Activated B cell treated with CpG ODN at 0.5 μM for 24 hours (primary cell): ENCODE results near the gene PTPRD. TPM values are rescaled to one million over a fixed set of nuclear protein-coding genes. Genes with fewer than 3 reads are reported as not detected.

Experiments used
- ATAC-seq: fragments of 200-7000 bp; cut with Tn5 transposase; one replicate; pipeline ENCODE4 v1.10.0; 2021; ENCODE audit warnings: low read depth, mild to moderate bottlenecking, moderate library complexity
- CTCF ChIA-PET: fragments of 350-600 bp; sonication (Branson Sonifier 250); formaldehyde crosslinking; loops from one replicate; lab custom pipeline; 2021; ENCODE audit warnings: antibody characterized with exemption; lab: Charles Lee
- POLR2A ChIA-PET: fragments of 350-600 bp; sonication (Branson Sonifier 250); formaldehyde crosslinking; loops from one replicate; lab custom pipeline; 2021; ENCODE audit warnings: antibody characterized with exemption; lab: Charles Lee
- DNase-seq: peaks from one replicate; pipeline ENCODE4 v3.0.0; 2022
- H3K27ac Mint-ChIP-seq: one replicate; pipeline ENCODE4 v1.8.0; 2020; ENCODE audit warnings: mixed read lengths
- H3K27me3 Mint-ChIP-seq: one replicate; pipeline ENCODE4 v1.8.0; 2021; ENCODE audit warnings: mixed read lengths
- H3K36me3 Mint-ChIP-seq: one replicate; pipeline ENCODE4 v1.8.0; 2021; ENCODE audit warnings: low read depth, mixed read lengths
- H3K4me1 Mint-ChIP-seq: one replicate; pipeline ENCODE4 v1.8.0; 2021; ENCODE audit warnings: mixed read lengths
- H3K4me3 Mint-ChIP-seq: one replicate; pipeline ENCODE4 v1.8.0; 2020; ENCODE audit warnings: mild to moderate bottlenecking, mixed read lengths
- H3K9me3 Mint-ChIP-seq: one replicate; pipeline ENCODE4 v1.8.0; 2020; ENCODE audit warnings: mixed read lengths
- CTCF ChIP-seq: fragments of 200-600 bp; IDR thresholded peaks from one replicate; pipeline ENCODE4 v1.8.0; 2022; ENCODE audit warnings: antibody characterized with exemption, mild to moderate bottlenecking
- intact Hi-C: fragments of 100-400 bp; cut with micrococcal nuclease; formaldehyde crosslinking; loops from one replicate; pipeline ENCODE4 v1.15.1; 2024
- total RNA-seq: library from RNA; stranded (reverse); gene quantifications from 2 replicates; pipeline ENCODE4 v1.2.3, GENCODE V29; 2022

Gene PTPRD
- total RNA-seq, 1 donor from 2014 or later, result 0.04 TPM

- POLR2A ChIA-PET, result no interaction called here
- Mint-ChIP-seq H3K9me3 (peaks cover 2% of the 10 kb centered on the region), H3K27me3 (no peaks in the 10 kb centered on the region), H3K27ac (no peak overlapping the region), H3K36me3 (no peaks in the 10 kb centered on the region), H3K4me3 (no peak overlapping the region), H3K4me1 (no peaks in the 10 kb centered on the region)
- DNase-seq (no peak), ATAC-seq (no peak)
- CTCF ChIA-PET, result no interaction called here
- intact Hi-C loops, result no loop called here
- no peak for TF ChIP-seq CTCF
Observed at GRCh38 chr9:8301296-8301695, 2311.5 kb downstream of the PTPRD start.

DNA sequence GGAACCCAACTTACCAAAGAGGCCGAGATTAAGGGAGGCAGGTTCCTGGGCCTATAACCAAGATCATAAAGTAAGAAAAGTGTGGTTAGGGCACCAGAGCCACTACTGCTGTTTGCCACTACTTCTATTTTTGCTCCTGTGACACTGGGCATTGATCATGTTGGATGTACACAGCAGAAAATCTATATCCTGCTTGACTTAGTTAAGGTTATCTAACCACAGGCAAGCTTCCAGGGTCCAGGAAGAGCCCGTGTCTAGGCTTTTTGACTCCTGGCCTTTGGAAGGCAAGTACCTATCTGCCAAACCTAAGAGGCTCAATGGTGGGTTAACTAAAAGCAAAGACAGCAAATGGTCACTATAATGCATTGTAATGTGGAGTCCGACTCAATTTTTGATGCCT, 2315.8 kb downstream of the PTPRD start:
- H3K36me3 Mint-ChIP-seq, result no peaks in the 10 kb centered on the region
- POLR2A ChIA-PET, result no interaction called here

GRCh38 chr9:8292657-8293056, 2320.1 kb downstream of the PTPRD start:
- intact Hi-C loops, result no loop called here
- no peaks in the 10 kb centered on the region for H3K4me1 Mint-ChIP-seq
- no peaks in the 10 kb centered on the region for H3K9me3 Mint-ChIP-seq
- no peak for DNase-seq
- no peak overlapping the region for H3K27ac Mint-ChIP-seq
- H3K36me3 Mint-ChIP-seq, result no peaks in the 10 kb centered on the region
- peaks cover 3% of the 10 kb centered on the region for H3K27me3 Mint-ChIP-seq
- CTCF ChIA-PET, result no interaction called here
- TF ChIP-seq CTCF, result no peak
- no peak overlapping the region for H3K4me3 Mint-ChIP-seq
- no peak for ATAC-seq
- POLR2A ChIA-PET, result no interaction called here

More for the DNA sequence above, 2315.8 kb downstream of the PTPRD start:
- no peak overlapping the region for H3K27ac Mint-ChIP-seq
- intact Hi-C loops, result no loop called here
- no peak overlapping the region for H3K4me3 Mint-ChIP-seq
- DNase-seq, result no peak
- no peak for TF ChIP-seq CTCF
- H3K9me3 Mint-ChIP-seq, result no peaks in the 10 kb centered on the region
- no peaks in the 10 kb centered on the region for H3K4me1 Mint-ChIP-seq
- CTCF ChIA-PET, result no interaction called here
- no peak for ATAC-seq
- H3K27me3 Mint-ChIP-seq, result no peaks in the 10 kb centered on the region

GRCh38 chr9:8289681-8290080, 2323.1 kb downstream of the PTPRD start:
- POLR2A ChIA-PET, result no interaction called here

DNA sequence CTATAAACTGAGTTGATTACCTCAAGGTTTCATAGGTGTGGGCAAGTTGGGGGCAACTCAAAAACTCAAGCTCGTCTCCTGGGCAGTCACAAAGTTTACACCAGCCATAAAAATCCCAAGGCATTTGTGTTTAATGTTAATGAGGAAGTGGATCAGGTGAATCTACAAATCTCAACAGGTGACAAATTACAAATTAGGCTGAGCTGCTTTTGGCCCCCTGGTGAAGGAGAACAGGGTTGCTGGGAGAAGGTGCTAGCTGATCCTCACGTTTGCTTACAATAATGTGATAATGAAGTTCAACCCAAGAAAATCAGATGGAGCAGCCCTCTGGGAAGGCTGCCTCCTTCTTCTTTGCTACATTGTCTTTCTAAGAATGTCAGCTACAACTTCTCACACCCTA, 2324.8 kb downstream of the PTPRD start:
- Mint-ChIP-seq H3K27ac (no peak overlapping the region), H3K4me3 (no peak overlapping the region), H3K9me3 (no peaks in the 10 kb centered on the region), H3K4me1 (no peaks in the 10 kb centered on the region), H3K36me3 (no peaks in the 10 kb centered on the region), H3K27me3 (peaks cover 6% of the 10 kb centered on the region)
- no peak for TF ChIP-seq CTCF
- ATAC-seq (no peak), DNase-seq (no peak)
- CTCF ChIA-PET, result no interaction called here
- intact Hi-C loops, result no loop called here
- POLR2A ChIA-PET, result no interaction called here

More at GRCh38 chr9:8289681-8290080, 2323.1 kb downstream of the PTPRD start:
- DNase-seq, result no peak
- no peak for TF ChIP-seq CTCF
- Mint-ChIP-seq H3K27ac (no peak overlapping the region), H3K4me3 (no peak overlapping the region), H3K4me1 (no peaks in the 10 kb centered on the region), H3K27me3 (peaks cover 6% of the 10 kb centered on the region), H3K36me3 (no peaks in the 10 kb centered on the region), H3K9me3 (no peaks in the 10 kb centered on the region)
- intact Hi-C loops, result no loop called here
- ATAC-seq, result no peak
- CTCF ChIA-PET, result no interaction called here
